Endothelial cell (in vitro differentiated cells): ENCODE results near the gene KISS1. TPM values are rescaled to one million over a fixed set of nuclear protein-coding genes. Genes with fewer than 3 reads are reported as not detected.
"Not testable (repeated sequence)": the region's sequence is repeated elsewhere in the genome, so short reads cannot be mapped to it uniquely, and the experiment has no call there.

ENCODE experiments used
- DNase-seq: peaks from one replicate; pipeline ENCODE4 v3.0.0; 2021; ENCODE audit warnings: low spot score
- H3K27ac Mint-ChIP-seq: one replicate; pipeline ENCODE4 v1.8.0; 2021; ENCODE audit warnings: mixed read lengths, inconsistent platforms; ENCODE audit not compliant: unreplicated experiment
- H3K27me3 Mint-ChIP-seq: one replicate; pipeline ENCODE4 v1.8.0; 2021; ENCODE audit warnings: mild to moderate bottlenecking, moderate library complexity, mixed read lengths, inconsistent platforms; ENCODE audit not compliant: unreplicated experiment
- H3K36me3 Mint-ChIP-seq: one replicate; pipeline ENCODE4 v1.8.0; 2021; ENCODE audit warnings: mild to moderate bottlenecking, low read depth, mixed read lengths, inconsistent platforms; ENCODE audit not compliant: unreplicated experiment
- H3K4me1 Mint-ChIP-seq: one replicate; pipeline ENCODE4 v1.8.0; 2021; ENCODE audit warnings: mild to moderate bottlenecking, mixed read lengths, inconsistent platforms; ENCODE audit not compliant: unreplicated experiment
- H3K4me3 Mint-ChIP-seq: one replicate; pipeline ENCODE4 v1.8.0; 2021; ENCODE audit warnings: mild to moderate bottlenecking, mixed read lengths, inconsistent platforms; ENCODE audit not compliant: unreplicated experiment
- H3K9me3 Mint-ChIP-seq: one replicate; pipeline ENCODE4 v1.8.0; 2021; ENCODE audit warnings: mixed read lengths, inconsistent platforms; ENCODE audit not compliant: unreplicated experiment
- CTCF ChIP-seq: fragments of 200-600 bp; sonication (generic); IDR thresholded peaks from one replicate; pipeline ENCODE4 v1.5.0; 2021; ENCODE audit warnings: antibody characterized with exemption; ENCODE audit not compliant: unreplicated experiment
- total RNA-seq: library from RNA; stranded (reverse); fragmentation: NEBNext Ultra II Directional; extraction: Animal tissue kit (Norgen Biotek cat#: 25700); gene quantifications from one replicate; pipeline ENCODE4 v1.2.1, GENCODE V29; 2021; ENCODE audit not compliant: unreplicated experiment

KISS1 gene
- total RNA-seq, 1 donor from 2014 or later = not detected

GRCh38 chr1:204237515-204237914, 41.2 kb upstream of the KISS1 start:
- not testable (repeated sequence) for H3K4me1 Mint-ChIP-seq, DNase-seq, H3K36me3 Mint-ChIP-seq, H3K9me3 Mint-ChIP-seq, H3K4me3 Mint-ChIP-seq, H3K27ac Mint-ChIP-seq, H3K27me3 Mint-ChIP-seq

- Mint-ChIP-seq H3K4me1 (peaks cover 3% of the 10 kb centered on the region), H3K27ac (no peak overlapping the region), H3K4me3 (no peak overlapping the region), H3K27me3 (no peaks in the 10 kb centered on the region), H3K36me3 (peaks cover 8% of the 10 kb centered on the region), H3K9me3 (no peaks in the 10 kb centered on the region)
- DNase-seq = no peak
- TF ChIP-seq CTCF = no peak
These were observed 36.2 kb upstream of the KISS1 start for GRCh38 chr1:204232526-204232925.

- no peaks in the 10 kb centered on the region for H3K9me3 Mint-ChIP-seq
- no peak overlapping the region for H3K4me3 Mint-ChIP-seq
- DNase-seq = no peak
- H3K4me1 Mint-ChIP-seq = peaks cover 3% of the 10 kb centered on the region
- H3K27me3 Mint-ChIP-seq = no peaks in the 10 kb centered on the region
- H3K27ac Mint-ChIP-seq = no peak overlapping the region
- no peak for TF ChIP-seq CTCF
- H3K36me3 Mint-ChIP-seq = peaks cover 8% of the 10 kb centered on the region
These were observed 33.9 kb upstream of the KISS1 start for GRCh38 chr1:204230211-204230610.

- Mint-ChIP-seq H3K9me3 (no peaks in the 10 kb centered on the region), H3K27ac (no peak overlapping the region), H3K4me1 (peaks cover 3% of the 10 kb centered on the region), H3K36me3 (peaks cover 8% of the 10 kb centered on the region), H3K4me3 (peak overlapping the region; percentile 43), H3K27me3 (no peaks in the 10 kb centered on the region)
- DNase-seq = no peak
- no peak for TF ChIP-seq CTCF
These were observed 32.6 kb upstream of the KISS1 start for GRCh38 chr1:204228896-204229295.

- Mint-ChIP-seq H3K4me1 (peaks cover 3% of the 10 kb centered on the region), H3K27me3 (no peaks in the 10 kb centered on the region), H3K4me3 (no peak overlapping the region), H3K36me3 (peaks cover 8% of the 10 kb centered on the region), H3K27ac (no peak overlapping the region), H3K9me3 (no peaks in the 10 kb centered on the region)
- TF ChIP-seq CTCF = no peak
- DNase-seq = no peak
These were observed 31.9 kb upstream of the KISS1 start for GRCh38 chr1:204227996-204228785.
